HG03095 (cell line): ENCODE results near the gene IZUMO1.
"Not testable (repeated sequence)": the region's sequence is repeated elsewhere in the genome, so short reads cannot be mapped to it uniquely, and the experiment has no call there.

ENCODE experiments used
- ATAC-seq: cut with Tn5 transposase; IDR thresholded peaks from one replicate; pipeline ENCODE4 v1.9.1; 2021; ENCODE audit warnings: moderate library complexity; ENCODE audit not compliant: unreplicated experiment

Gene IZUMO1

GRCh38 chr19:48738557-48739403 is 7.9 kb downstream of the IZUMO1 start:
- ATAC-seq, result no peak

DNA sequence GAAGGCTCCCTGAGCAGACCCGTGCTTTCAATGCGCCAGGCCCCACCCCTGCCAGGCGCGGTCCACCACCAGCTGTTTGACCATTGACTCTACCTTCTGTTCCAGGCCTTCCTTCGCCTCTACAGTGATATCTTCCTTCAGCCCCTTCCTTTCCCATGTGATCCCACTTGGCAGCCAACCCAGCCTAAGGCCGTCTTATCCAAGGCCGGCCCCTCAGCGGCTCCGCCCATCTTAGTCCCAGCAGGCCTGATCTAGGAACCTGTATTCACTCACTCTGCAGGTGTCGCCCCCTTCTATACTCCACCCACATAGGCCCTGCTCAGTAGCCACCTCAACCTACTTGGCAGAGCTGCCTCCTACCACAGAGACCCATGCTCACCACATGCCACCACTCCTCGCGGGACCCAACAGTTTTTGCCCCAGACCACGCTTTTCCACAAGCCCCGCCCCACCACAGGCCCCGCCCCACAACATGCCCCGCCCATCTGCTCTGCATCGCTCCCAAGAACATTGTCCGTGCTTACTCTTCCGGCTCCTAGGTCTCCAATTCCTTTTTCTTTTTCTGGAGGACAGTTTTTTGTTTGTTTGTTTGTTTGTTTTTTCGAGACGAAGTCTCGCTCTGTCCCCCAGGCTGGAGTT is 9.2 kb downstream of the IZUMO1 start:
- no peak for ATAC-seq

DNA sequence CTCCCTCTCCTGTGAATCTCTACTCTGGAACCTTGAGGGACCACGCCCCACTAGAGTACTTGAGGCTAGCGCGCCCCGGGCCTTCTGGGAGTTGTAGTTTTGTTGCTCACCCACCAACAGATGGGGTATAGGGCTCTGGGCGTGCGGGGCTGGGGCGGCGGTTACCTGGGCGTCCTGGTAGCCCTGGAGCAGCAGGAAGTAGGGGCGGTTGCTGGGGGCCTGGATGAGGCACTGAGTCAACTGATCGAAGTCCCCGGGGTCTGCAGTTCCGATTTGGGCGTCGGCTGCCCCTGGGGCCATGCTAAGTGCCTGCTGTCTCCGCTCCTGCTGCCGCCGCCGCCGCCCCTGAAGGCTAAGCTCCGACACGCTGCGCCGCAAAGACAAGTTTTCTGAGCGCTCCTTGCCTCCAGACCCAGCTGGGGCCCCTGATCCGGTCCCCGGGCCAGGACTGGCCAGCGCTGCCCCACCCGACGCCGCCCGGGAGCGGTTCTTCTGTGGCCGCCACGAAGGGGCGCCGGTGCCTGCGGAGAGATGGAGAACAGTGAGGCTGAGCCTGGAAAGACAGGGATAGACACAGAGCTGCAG is 11.6 kb downstream of the IZUMO1 start:
- ATAC-seq, result no peak

DNA sequence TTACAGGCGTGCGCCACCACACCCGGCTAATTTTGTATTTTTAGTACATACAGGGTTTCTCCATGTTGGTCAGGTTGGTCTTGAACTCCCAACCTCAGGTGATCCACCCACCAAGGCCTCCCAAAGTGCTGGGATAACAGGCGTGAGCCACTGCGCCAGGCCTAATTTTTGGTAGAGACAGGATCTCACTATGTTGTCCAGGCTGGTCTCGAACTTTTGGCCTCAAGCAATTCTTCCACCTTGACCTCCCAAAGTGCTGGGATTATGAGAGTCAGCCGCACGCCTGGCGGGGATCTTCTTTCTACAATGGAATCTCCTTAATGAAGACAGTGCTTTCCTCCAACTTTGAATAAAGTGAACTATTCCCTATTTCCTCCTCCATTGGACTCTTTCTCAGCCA is 12.1 kb downstream of the IZUMO1 start:
- no peak for ATAC-seq

DNA sequence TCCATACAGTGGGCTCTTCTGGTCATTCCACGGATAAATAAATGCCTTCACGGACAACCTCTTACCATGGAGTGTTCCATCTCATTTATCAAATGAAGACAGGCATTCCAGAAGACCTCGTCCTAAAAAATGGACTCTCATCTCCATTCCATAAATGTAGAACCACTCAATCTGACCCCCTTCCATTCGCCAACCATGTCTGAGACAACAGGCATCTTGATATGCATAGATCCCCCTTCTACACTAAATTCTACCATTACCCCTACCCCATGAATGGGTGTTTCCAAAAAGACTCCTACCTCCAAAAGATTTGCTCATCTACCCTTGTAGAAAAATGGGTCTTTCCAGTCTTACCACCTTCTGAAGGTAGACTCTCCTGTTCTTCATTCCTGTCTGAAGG is 15.3 kb downstream of the IZUMO1 start:
- ATAC-seq, result no peak

DNA sequence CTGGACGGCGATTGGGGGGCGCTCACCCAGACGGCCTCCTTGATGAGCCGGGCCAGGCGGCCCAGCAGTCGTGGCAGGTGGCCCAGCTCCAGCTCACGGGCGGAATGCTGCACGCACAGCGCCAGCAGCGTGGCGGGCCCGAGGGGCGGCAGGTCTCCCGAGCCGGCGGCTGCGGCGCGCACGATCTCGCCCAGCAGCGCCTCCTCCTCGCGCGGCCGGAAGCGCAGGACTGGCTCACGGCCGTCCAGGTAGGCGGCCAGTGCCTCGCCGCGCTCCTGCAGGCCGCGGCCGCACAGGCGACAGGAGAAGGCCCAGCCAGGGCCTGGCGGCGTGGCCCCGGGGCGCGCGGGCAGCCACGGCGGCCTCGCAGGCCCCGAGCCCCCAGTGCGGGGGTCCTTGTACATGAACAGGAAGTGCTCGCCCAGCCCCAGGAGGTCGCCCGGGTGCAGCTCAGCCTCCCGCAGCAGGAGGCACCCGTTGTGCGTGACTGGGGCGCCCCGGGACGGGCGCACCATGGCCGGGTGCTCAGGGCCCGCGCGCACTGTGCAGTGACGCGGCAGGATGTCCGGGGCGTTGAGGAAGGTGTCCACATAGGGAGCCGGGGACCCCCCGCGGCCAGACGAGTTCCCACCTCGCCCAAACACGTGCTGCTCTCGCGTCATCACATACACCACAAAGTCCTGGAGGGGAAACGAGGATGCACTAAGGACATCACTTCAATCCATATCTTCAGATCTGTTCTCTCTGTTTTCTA is 17.6 kb downstream of the IZUMO1 start:
- no peak for ATAC-seq

DNA sequence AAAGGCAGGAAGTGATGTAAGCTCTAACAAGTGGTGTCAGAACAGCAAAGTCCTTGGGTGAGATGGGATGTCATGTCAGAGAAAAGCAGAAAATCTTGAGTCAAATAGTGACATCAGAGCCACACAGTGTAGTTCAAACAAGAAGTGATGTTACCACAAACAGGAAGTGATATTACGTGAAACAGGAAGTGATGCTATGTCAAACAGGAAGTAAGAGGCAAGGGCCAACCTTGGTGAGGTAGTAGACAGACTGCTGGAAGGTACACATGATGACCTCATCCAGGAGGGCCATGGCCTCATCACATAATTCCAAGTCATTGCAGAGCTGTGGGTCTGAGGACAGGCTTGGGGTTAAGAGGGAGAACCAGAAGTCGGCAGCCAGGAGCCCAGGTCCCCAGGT is 20.2 kb downstream of the IZUMO1 start:
- no peak for ATAC-seq

DNA sequence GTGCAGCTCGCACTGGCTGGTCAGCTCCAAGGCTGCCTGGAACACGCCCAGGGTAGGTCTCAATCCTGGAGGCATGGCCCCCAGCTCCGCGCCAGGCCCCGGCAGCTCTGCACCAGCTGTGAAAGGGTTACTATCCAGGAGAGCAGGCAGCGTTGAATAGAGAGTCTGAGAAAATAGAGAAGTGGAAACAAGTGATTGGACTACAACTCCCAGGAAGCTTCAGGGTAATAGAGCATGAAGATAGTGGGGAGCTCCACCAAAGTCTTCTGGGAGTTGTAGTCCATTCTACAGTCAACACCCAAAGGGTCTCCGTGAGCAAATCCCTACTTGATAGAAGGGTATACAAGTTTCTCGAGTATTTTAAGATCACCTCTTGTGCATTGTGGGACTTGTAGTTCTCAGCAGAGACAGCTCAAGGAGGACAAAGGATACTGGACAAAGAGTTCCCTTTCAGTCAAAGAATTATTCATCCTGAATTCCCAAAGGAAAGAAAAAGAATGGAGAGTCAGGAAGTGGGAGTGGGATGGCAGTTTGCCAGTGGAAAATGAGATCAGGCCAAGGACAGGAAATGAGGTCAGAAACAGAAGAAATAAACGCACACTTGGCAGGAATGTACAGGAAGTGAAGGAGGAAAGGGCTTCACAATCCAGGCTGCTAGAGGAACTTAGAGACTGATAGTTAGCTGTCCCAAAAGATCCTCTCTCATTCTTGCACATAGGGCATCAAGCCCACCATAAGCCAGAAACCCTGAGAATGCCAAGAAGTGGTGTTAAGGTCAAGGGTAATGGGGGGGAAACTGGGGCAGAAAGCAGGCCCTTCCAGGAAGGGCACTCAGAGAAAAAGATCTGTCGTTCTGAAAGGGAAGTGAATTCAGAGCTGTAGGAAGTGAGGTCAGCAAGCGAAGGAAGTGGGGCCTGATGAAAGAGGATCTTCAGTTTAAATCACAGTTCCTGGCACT is 21.6 kb downstream of the IZUMO1 start:
- ATAC-seq, result no peak

DNA sequence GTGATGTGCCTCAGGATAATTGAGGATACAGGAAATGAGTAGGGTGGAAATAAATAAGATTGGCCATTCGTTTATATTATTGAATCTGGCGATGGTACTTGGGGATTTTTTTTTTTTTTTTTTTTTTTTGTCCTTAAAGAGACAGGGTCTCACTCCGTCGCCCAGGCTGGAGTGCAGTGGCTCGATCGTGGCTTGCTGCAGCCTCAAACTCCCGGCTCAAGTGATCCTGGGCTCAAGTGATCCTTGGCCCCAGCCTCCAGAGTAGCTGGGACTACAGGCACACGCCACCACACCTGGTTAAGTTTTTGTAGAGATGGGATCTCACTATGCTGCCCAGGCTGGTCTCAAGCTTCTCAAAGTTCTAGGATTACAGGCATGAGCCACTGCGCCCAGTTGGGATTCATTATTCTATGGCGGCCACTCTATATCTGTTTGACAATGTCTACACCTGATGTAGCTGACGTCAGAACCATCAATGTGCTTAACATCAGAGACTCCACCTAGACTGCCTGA is 24.5 kb downstream of the IZUMO1 start:
- no peak for ATAC-seq

- ATAC-seq, result peak; percentile 73
Measured at GRCh38 chr19:48720613-48721296, 26.0 kb downstream of the IZUMO1 start.

DNA sequence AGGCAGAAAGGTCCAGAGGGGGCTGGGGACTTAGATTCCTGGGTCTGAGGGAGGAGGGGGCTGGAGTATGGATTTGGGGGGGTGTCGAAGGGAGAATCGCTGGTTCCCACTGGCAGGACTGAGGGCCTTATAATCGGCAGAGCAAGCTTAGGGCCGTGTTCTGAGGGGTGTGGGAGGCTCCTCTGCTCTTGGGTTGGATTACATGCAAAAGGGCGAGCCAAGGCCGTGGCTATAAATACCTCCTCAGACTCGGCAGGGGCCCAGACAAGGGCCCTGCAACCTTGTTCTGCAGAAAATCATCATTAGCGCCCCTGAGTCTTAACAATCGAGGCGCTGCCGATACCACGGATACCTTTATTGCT is 26.5 kb downstream of the IZUMO1 start:
- ATAC-seq, result no peak

- no peak for ATAC-seq
Measured at GRCh38 chr19:48719263-48720171, 27.2 kb downstream of the IZUMO1 start, which contains the start of gene MAMSTR. Gene MAMSTR (minus strand): TSS chr19:48719725. CDS start chr19:48719031, 694 bp downstream.

GRCh38 chr19:48718711-48719231 is 27.9 kb downstream of the IZUMO1 start:
- no peak for ATAC-seq

DNA sequence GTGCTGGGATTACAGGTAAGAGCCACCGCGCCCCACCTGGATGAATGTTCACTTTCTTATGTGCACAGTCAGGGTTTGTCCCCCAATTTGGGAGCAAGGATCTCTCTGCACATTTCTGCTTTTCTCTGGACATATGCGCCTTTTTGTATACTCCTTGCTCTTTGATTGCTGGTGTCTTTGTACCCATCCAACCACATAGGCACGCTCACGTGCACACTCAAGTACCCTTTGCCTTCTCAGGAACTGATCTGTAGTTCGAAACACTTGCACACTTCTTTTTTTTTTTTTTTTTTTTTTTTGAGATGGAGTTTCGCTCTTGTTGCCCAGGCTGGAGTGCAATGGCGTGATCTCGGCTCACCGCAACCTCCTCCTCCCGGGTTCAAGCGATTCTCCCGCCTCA is 28.6 kb downstream of the IZUMO1 start:
- not testable (repeated sequence) for ATAC-seq

DNA sequence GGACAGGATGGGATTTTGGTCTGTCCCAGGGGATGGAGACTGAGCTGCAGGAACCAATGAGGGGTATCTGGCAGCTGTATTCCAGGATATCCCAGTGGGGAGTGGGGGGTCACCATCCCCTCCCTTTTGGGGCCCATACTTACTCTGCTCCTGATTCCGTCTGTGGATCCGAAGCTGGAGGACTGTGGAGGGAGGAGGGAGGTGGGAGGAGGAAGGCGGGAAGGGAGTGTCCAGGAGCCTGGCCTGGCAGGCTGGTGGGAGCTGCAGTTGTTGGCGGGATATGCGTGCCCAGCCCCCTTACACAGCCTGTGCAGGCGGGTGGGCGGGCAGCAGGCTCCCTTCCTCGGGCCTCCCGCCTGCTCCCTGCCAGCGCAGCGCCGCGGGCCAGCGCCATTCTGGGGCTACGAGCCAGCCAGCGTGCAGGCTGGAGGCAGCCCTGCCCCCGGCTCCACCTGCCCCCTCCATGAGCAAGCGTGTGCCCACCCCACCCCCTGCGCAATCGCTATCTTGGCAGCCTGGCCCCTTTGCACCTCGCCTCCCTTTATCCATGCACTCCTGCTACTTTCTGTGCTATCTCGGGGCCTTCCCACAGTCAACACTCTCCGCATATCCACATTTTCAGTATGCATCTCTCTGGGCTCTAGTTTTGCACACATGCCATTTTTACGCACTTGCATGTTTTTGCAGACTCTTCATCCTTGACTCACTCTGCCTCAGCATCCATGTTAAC is 30.0 kb downstream of the IZUMO1 start:
- no peak for ATAC-seq

DNA sequence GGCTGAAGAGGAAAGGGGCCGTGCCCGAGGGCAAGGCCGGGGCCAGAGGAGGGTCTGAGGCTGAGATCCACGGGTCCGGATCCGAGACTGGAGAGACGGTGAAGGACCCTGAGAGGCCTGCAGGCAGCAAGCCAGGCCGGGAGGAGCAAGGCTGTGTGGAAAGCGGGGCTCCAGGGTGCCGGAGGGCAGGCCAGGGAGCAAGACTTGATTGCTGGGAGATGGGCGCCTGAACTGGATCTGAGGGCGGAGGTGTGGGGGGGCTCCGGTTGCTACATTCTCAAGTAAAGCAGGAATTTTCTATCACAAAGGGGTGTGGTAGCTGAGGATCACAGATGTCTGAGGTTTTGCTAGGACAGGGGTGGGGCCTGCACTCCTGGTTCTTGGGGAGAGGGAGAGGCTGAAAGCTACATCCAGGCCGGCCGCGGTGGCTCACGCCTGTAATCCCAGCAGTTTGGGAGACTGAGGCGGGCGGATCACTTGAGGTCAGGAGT is 31.0 kb downstream of the IZUMO1 start:
- ATAC-seq, result no peak
